ENCODE results near the gene TMEM144. TPM values are rescaled to one million over a fixed set of nuclear protein-coding genes. Genes with fewer than 3 reads are reported as not detected.

Gene TMEM144
- total RNA-seq, 1 donor = 8.0 TPM

GRCh38 chr4:158234671-158235070, 24.4 kb downstream of the TMEM144 start:
- H3K9me3 ChIP-seq (ENCODE audit: low read depth, low read length) = no peaks in the 10 kb centered on the region
- no peaks in the 10 kb centered on the region for H3K79me2 ChIP-seq (ENCODE audit: insufficient read depth, low read length)
- H3K4me2 ChIP-seq (ENCODE audit: insufficient read depth, low read length) = no peak overlapping the region
- DNase-seq (ENCODE audit: insufficient read length, low spot score, missing footprints) = no peak
- no peak overlapping the region for H3K27ac ChIP-seq (ENCODE audit: low read depth, low read length)
- no peak overlapping the region for H3K4me3 ChIP-seq (ENCODE audit: insufficient read depth, low read length)
- H3K36me3 ChIP-seq (ENCODE audit: insufficient read depth, low read length) = no peaks in the 10 kb centered on the region
- H3K4me1 ChIP-seq (ENCODE audit: insufficient read depth, low read length) = no peaks in the 10 kb centered on the region
- no peaks in the 10 kb centered on the region for H4K20me1 ChIP-seq (ENCODE audit: insufficient read depth, low read length)
- no peak overlapping the region for H2AFZ ChIP-seq (ENCODE audit: low read length)
- TF ChIP-seq CTCF (IDR thresholded peaks at IDR 0.05; ENCODE audit: extremely low read depth, low read depth, low read length) = no peak
- no peaks in the 10 kb centered on the region for H3K27me3 ChIP-seq (ENCODE audit: insufficient read depth, low read length)

- H3K4me1 ChIP-seq (ENCODE audit: insufficient read depth, low read length) = no peaks in the 10 kb centered on the region
- no peaks in the 10 kb centered on the region for H4K20me1 ChIP-seq (ENCODE audit: insufficient read depth, low read length)
- TF ChIP-seq CTCF (IDR thresholded peaks at IDR 0.05; ENCODE audit: extremely low read depth, low read depth, low read length) = no peak
- no peak overlapping the region for H3K4me3 ChIP-seq (ENCODE audit: insufficient read depth, low read length)
- no peaks in the 10 kb centered on the region for H3K9me3 ChIP-seq (ENCODE audit: low read depth, low read length)
- no peak overlapping the region for H3K4me2 ChIP-seq (ENCODE audit: insufficient read depth, low read length)
- DNase-seq (ENCODE audit: insufficient read length, low spot score, missing footprints) = no peak
- H3K27me3 ChIP-seq (ENCODE audit: insufficient read depth, low read length) = no peaks in the 10 kb centered on the region
- no peaks in the 10 kb centered on the region for H3K79me2 ChIP-seq (ENCODE audit: insufficient read depth, low read length)
- H3K36me3 ChIP-seq (ENCODE audit: insufficient read depth, low read length) = no peaks in the 10 kb centered on the region
- H2AFZ ChIP-seq (ENCODE audit: low read length) = no peak overlapping the region
- no peak overlapping the region for H3K27ac ChIP-seq (ENCODE audit: low read depth, low read length)
These were observed 26.2 kb downstream of the TMEM144 start for GRCh38 chr4:158236304-158237030.

GRCh38 chr4:158238575-158238974, 28.3 kb downstream of the TMEM144 start:
- H3K4me3 ChIP-seq (ENCODE audit: insufficient read depth, low read length) = no peak overlapping the region
- TF ChIP-seq CTCF (IDR thresholded peaks at IDR 0.05; ENCODE audit: extremely low read depth, low read depth, low read length) = no peak
- DNase-seq (ENCODE audit: insufficient read length, low spot score, missing footprints) = no peak
- no peaks in the 10 kb centered on the region for H3K4me1 ChIP-seq (ENCODE audit: insufficient read depth, low read length)
- H4K20me1 ChIP-seq (ENCODE audit: insufficient read depth, low read length) = no peaks in the 10 kb centered on the region
- no peaks in the 10 kb centered on the region for H3K27me3 ChIP-seq (ENCODE audit: insufficient read depth, low read length)
- H3K36me3 ChIP-seq (ENCODE audit: insufficient read depth, low read length) = no peaks in the 10 kb centered on the region
- H3K4me2 ChIP-seq (ENCODE audit: insufficient read depth, low read length) = no peak overlapping the region
- no peak overlapping the region for H3K27ac ChIP-seq (ENCODE audit: low read depth, low read length)
- H2AFZ ChIP-seq (ENCODE audit: low read length) = no peak overlapping the region
- H3K9me3 ChIP-seq (ENCODE audit: low read depth, low read length) = no peaks in the 10 kb centered on the region
- no peaks in the 10 kb centered on the region for H3K79me2 ChIP-seq (ENCODE audit: insufficient read depth, low read length)

GRCh38 chr4:158239196-158239595, 28.9 kb downstream of the TMEM144 start:
- Histone ChIP-seq H3K27ac (ENCODE audit: low read depth, low read length) (no peak overlapping the region), H3K36me3 (ENCODE audit: insufficient read depth, low read length) (no peaks in the 10 kb centered on the region), H3K4me3 (ENCODE audit: insufficient read depth, low read length) (no peak overlapping the region), H2AFZ (ENCODE audit: low read length) (no peak overlapping the region), H3K9me3 (ENCODE audit: low read depth, low read length) (no peaks in the 10 kb centered on the region), H4K20me1 (ENCODE audit: insufficient read depth, low read length) (no peaks in the 10 kb centered on the region), H3K4me1 (ENCODE audit: insufficient read depth, low read length) (no peaks in the 10 kb centered on the region), H3K79me2 (ENCODE audit: insufficient read depth, low read length) (no peaks in the 10 kb centered on the region), H3K27me3 (ENCODE audit: insufficient read depth, low read length) (no peaks in the 10 kb centered on the region), H3K4me2 (ENCODE audit: insufficient read depth, low read length) (no peak overlapping the region)
- no peak for TF ChIP-seq CTCF (IDR thresholded peaks at IDR 0.05; ENCODE audit: extremely low read depth, low read depth, low read length)
- no peak for DNase-seq (ENCODE audit: insufficient read length, low spot score, missing footprints)

Data from osteoblast (primary cell).